HG02678 (cell line): ENCODE measurements around the gene AP1S1.
"Not testable (repeated sequence)": the region's sequence is repeated elsewhere in the genome, so short reads cannot be mapped to it uniquely, and the experiment has no call there.

ENCODE experiments used
- ATAC-seq: cut with Tn5 transposase; IDR thresholded peaks from one replicate; pipeline ENCODE4 v1.9.1; 2021; ENCODE audit warnings: mild to moderate bottlenecking, moderate library complexity; ENCODE audit not compliant: unreplicated experiment

Gene AP1S1

GRCh38 chr7:101153969-101154692 is at the start of gene AP1S1:
Gene AP1S1, plus strand, starts transcription at chr7:101154476. Its CDS starts 39 bp downstream, at chr7:101154515.
- ATAC-seq, result peak; percentile 91

DNA sequence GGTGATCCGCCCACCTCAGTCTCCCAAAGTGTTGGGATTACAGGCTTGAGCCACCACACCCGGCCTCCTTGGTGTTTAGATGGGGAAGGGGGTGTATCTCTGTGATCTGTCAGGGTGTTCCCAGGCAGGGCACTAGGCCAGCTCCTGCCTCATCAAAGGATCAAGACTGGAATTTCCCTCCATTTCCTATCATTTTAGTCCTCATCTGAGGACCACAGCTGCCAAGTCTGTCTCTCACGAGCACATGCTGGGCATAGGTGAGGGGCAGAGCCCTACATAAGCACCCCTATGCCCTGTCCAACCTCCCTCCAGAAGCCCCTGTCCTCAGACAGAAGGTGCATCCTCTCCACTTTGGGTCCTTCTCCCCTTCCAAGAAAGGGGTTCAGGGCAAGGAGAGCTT is 49.5 kb upstream of the AP1S1 start:
- ATAC-seq, result no peak

- not testable (repeated sequence) for ATAC-seq
Observed at GRCh38 chr7:101105248-101105647, 49.0 kb upstream of the AP1S1 start.

GRCh38 chr7:101106386-101106785 is 47.9 kb upstream of the AP1S1 start:
- no peak for ATAC-seq

- ATAC-seq, result no peak
Observed at GRCh38 chr7:101108330-101108857, 45.9 kb upstream of the AP1S1 start.

DNA sequence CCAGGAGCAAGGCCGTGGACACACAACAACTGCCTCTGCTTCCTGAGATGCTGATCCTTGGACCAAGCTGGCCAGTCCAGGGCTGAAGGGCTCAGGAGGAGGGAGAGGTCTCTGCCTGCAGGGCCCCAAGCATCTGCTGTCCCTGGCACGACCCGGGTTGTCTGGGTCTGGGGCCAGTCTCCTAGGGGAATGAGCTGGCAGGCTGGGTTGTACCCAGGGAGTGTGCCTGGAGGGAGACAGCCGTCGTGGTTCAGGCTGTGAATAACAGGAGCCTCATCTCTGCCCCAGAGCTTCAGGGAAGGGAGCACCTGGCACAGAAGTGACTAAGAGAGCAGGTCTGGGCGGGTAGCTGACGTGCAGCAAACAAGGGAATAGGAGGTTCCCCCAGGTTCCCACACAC is 45.3 kb upstream of the AP1S1 start:
- ATAC-seq, result no peak

- no peak for ATAC-seq
Observed at GRCh38 chr7:101109368-101109767, 44.9 kb upstream of the AP1S1 start.

GRCh38 chr7:101111261-101111660 is 43.0 kb upstream of the AP1S1 start:
- ATAC-seq, result no peak

GRCh38 chr7:101112233-101112632 is 42.0 kb upstream of the AP1S1 start:
- ATAC-seq, result no peak

GRCh38 chr7:101113140-101113539 is 41.1 kb upstream of the AP1S1 start:
- not testable (repeated sequence) for ATAC-seq

GRCh38 chr7:101113836-101114235 is 40.4 kb upstream of the AP1S1 start:
- no peak for ATAC-seq

- no peak for ATAC-seq
Observed at GRCh38 chr7:101114492-101114891, 39.8 kb upstream of the AP1S1 start.

GRCh38 chr7:101115215-101115614 is 39.1 kb upstream of the AP1S1 start:
- ATAC-seq, result no peak

DNA sequence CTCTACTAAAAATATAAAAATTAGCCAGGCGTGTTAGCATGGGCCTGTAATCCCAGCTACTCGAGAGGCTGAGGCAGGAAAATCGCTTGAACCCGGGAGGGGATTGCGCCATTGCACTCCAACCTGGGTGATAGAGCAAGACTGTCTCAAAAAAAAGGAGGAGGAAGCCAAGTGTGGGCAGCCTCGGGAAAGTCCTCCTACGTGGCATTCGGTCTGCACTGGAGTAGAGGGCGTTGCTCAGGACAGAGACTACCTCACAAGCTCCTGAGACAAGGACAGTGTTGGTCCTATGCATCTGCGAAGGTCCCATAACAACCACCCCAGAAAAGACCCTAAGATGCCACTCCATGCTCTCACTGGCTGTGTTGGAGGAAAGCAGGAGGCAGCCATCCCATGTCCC is 37.4 kb upstream of the AP1S1 start:
- ATAC-seq, result no peak

DNA sequence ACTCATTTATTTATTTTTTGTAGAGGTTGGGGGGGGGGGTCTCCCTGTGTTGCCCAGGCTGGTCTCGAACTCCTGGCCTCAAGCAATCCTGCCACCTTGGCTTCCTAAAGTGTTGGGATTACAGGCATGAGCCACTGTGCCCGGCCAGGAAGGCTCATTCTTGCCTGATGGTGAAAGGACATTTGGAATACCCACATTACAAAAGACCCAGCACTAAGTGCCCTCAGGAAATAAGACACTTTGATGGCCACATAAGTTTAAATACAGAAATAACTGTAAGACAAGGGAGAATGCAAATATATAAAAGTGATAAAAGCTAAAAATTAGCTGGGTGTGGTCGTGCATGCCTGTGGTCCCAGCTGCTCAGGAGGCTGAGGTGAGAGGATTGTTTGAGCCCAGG is 35.4 kb upstream of the AP1S1 start:
- ATAC-seq, result no peak

- ATAC-seq, result no peak
Observed at GRCh38 chr7:101119876-101120275, 34.4 kb upstream of the AP1S1 start.

- no peak for ATAC-seq
Observed at GRCh38 chr7:101120315-101120714, 34.0 kb upstream of the AP1S1 start.

DNA sequence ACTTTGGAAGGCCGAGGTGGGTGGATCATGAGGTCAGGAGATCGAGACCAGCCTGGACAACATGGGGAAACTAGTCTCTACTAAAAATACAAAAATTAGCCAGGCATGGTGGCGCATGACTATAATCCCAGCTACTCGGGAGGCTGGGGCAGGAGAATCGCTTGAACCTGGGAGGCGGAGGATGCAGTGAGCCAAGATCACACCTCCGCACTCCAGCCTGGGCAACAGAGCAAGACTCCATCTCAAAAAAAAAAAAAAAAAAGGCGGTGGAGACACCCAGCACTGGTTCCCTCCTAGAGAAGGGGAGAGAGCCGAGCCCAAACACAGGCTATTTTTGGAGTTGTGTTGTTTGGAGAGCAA is 32.7 kb upstream of the AP1S1 start:
- ATAC-seq, result not testable (repeated sequence)

DNA sequence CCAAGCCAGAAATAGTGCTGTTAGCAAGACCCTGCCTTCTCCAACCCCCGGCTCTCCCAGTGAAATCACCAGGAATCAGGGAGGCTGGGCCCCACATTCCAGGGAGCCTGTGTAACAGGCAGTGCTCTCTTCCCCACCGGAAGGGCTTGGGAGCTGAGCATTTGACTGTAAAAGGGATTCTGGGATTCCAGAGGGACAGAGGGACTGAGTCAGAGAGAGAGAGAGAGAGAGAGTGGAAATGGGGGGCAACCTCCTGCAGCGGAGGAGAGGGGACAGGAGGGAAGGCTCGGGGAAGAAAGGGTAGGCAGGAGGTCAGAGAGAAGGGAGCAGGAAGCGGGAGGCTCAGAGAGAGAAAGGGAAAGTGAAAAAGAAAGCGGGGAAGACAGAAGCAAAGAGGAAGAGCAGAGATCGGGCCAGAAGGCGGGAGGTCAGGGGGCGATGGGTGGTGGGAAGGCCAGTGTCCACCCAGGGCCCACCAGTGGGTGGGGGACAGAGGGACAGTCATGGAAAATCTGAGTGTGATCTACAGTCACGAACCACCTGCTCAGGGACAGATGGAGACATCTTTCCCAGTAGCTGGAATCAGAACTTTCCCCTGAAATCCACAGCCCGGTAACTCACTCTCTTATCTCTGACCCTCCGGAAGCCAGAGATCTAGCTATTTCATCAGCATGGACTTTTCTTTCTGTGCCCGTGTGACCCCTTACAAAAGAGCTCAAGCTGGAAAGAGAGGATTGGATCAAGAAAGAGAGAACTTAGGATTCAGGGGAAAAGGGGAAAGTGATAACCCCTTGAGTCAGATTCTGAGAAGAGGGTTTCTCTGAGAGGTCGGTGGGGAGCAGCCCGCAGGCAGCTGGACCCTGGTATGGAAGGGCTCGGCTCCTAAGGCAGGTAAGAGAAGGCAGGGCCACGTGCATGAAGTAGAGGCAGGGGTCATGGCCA is 32.0 kb upstream of the AP1S1 start:
- ATAC-seq, result no peak

DNA sequence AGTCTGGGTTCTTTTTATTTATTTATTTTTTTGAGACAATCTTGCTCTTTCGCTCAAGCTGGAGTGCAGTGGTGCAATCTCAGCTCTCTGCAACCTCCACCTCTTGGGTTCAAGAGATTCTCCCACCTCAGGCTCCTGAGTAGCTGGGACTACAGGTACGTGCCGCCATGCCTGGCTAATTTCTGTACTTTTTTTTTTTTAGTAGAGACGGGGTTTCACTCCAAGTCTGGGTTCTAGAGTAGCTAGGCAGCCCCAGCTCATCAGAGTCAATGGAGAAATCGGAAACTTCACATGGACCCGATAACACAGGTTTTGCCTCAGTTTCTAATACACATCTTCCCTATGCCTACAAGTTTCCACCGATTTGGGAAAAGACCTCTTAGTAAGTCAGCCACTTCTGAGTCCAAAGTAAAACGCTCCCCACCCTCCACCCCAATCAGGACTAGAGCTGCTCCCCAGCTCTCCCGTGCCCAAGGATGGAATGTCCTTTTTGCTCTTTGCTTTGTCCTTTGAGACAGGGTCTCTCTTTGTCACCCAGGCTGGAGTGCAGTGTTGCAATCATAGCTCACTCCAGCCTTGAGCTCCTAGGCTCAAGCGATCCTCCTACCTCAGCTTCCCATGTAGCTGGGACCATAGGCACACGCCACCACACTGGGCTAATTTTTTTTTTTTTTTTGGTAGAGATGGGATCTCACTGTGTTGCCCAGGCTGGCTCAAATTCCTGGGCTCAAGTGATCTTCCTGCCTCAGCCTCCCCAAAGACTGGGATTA is 31.2 kb upstream of the AP1S1 start:
- ATAC-seq, result no peak

- ATAC-seq, result no peak
Observed at GRCh38 chr7:101123703-101124068, 30.6 kb upstream of the AP1S1 start.
